Ureter (tissue), 1 donor: Measurements from ENCODE around the gene CT47C1. TPM values are rescaled to one million over a fixed set of nuclear protein-coding genes. Genes with fewer than 3 reads are reported as not detected.

Source experiments
- DNase-seq: peaks from one replicate; pipeline ENCODE4 v3.0.0-alpha.2; 2020; ENCODE audit warnings: low spot score
- total RNA-seq: library from RNA; stranded (reverse); gene quantifications from one replicate; pipeline ENCODE4 v1.2.4, GENCODE V29; 2023
- donor health status: DM: yes; HTN: yes; CAD: no.

CT47C1 gene
- total RNA-seq, 1 donor from 2014 or later, result not detected

DNA sequence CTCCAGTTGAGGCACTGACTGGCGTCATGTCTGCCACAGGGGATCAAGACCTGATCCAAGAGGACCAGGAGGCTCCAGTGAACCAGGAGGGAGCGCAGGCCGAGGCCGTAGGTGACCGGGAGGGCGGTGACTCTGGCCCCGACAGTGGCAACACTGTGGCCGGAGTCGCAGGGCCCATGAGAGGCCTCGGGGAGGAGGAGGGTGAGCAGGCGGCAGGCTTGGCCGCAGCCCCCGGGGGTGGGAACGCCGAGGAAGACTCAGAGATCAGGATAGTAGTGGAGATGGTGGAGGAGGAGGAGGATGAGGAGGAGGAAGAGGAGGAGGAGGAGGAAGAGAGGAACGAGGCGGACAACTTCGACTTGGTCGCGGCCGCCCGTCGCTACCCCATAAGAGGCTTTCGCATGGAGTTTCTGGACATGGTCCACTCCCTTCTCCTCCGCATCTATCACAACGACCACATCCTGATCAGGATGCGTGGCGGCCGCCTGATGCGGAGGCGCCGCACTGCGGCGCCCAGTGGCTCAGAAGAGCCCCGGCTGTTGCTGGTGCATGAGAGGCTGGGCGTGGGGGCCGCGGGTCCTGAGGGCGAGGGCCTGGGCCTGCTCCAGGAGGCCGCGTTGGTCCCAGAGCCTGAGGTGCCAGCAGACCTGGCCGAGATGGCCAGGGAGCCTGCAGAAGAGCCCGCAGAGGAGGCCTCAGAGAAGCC is 560 bp downstream of the CT47C1 start:
- no peak for DNase-seq

DNA sequence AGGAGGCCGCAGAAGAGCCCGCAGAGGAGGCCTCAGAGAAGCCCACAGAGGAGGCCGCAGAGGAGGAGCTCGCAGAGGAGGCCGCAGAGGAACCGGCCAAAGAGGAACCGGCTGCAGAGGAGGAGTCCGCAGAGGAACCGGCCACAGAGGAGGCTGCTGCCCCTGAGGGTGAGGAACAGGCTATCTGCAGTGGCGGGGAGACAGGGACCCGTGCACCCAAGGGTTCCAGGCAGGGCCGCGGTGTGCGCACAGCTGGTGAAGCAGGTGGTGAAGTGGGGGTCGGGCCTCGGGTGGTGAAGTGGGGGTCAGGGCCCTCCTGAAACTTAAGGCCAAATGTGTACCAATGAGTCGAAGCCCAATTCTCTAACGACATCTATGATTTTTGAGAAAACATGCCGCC is 1.1 kb downstream of the CT47C1 start:
- no peak for DNase-seq

DNA sequence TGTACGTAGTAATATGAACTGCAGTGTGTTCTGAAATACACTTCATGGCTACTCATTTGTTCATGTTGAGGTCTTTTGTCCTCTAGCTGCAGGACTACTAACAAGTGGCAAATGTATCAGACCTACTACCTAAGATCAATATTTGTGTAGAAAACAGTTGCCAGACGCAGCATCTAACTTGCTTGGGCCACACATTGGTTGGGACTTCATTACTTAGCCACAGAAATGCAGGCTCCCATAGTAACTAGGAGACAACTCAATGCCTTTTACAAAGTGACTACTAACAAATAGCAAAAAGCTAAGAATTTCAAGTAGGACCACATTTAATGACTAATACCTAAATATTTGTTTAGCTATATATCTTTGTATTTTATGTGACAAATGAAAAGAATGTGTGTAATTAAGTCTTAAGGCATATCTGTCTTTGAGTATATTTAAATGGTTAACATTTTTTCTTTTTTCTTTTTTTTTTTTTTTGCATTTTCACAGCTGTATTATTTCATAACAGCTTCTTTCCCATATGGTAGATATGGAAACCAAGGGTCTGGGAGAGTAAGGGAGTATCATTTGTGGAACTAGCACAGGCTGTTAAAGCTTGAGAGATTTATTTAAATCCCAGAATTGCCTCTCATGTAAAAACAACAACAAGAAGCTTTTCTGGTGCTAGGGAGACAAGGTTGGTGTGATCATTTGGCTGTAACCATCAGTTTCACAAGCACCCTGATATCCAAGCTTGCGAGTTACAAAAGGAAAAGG is 2.7 kb downstream of the CT47C1 start:
- no peak for DNase-seq

DNA sequence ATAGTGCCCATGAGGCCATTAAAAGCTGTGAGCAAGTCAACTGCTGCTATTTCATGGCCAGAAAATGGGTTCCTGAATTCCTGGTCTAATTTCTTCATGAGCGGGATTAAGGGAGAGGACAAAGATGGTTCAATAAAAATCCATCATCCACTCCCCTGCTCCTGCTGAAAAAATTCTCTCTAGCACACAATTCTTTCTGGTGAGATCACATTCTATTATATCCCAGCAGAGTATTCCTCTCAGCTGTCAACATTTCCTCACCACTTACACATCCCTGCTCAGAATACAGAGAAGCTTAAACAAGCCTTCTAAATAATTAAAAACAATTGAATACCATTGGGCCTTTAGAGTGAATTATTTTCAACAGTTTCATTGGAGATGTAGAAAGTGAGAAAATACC is 9.5 kb downstream of the CT47C1 start:
- DNase-seq, result no peak

DNA sequence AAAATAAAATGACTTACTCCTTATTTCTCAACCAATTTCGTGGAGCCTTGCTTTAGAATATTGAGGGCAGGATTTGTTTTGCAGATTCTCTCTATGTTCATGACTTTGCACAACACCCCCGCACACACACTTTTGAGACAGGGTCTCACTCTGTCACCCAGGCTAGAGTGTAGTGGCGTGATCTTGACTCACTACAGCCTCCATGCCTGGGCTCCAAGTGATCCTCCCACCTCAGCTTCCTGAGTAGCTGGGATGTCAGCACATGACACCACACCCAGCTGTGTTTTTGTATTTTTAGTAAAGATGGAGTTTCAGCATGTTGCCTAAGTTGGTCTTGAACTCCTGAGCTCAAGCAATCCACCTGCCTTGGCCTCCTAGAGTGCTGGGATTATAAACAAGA is 12.0 kb downstream of the CT47C1 start:
- no peak for DNase-seq

DNA sequence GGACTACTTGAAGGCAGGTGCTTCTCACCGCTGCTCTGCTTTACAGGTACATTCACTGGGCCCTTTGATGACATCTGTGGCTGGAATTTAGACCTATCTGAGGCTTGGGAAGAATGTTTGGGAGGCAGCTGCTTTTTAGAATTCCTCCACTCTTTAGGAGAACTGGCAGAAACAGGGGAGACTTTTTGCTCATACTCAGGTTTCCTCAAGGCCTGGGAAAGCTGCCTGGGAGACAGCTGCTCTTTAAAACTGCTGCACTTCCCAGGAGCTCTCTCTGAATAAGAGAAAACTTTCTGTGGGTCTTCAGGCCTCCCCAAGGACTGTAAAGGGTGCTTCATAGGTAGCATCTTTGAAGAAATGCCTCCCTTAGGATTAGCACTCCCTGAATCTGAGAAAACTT is 14.3 kb downstream of the CT47C1 start:
- DNase-seq, result no peak

DNA sequence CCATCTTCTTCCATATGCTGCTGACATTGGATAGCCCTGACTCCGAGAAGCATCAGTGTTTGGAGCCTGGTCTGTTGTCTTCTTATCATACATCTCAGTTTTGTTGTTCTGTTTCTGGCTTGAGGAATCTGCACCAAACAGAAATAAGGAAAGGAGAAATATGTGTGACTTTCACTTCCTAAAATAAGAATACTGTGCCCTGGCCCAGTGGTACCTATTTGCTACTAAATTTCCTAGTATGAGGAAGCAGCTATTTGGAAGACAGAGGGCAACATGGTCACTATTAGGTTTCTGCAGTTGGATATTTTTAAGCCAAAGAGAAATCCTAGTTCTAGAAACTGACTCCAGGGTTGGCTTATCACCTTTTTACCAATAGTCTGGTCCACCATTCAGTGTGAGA is 16.8 kb downstream of the CT47C1 start:
- no peak for DNase-seq

DNA sequence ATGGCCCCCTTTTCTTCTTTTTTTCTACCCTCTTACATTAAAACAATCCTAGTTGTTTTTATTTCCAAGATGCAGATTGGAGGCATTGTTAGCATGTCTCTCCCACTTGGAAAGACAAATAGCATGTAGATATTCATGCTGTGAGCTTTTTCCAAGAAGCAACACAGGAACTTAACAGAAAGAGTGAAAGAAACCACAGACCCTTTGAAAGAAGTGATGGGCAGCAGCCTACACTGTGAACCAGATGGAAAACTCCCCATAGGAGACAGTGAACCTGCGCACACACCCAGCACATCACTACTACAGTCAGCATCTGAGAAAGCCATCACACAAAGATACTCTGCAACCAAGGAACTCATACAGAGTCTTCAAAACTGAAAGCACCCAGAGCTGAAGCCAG is 17.8 kb downstream of the CT47C1 start:
- no peak for DNase-seq

DNA sequence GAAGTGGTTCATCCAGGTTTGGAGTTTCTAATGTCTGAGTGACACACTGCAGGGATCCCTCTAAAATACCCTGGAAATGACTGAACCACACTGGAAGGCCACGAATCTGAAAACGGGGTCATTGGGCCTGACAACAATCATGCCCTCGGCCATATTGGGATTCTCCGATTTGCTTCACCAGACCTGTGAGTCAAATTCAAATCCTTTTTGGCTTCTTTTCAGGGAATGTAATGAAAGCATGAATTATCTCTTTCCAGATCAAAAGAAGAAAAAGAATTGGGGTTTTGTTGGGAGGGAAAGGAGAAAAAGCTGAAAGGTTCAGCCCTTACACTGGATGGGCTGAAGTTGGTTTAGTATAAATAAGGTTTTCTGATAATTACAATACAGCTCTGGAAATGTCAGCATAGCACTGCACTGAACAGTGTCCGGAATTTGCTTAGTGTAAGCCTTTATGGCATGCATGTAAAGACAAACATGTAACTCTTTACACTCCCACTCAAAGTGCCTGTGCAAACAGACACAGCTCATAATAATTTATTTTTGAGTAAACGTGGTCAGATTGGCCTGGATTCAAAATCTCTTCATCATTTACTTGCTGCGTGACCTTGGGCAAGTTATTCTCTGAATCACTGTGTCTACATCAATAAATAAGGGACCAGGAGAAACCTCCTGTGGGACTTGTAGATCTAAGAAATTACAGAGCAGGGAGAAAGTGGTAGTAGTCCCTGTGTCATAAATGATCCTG is 21.4 kb downstream of the CT47C1 start:
- DNase-seq, result no peak

DNA sequence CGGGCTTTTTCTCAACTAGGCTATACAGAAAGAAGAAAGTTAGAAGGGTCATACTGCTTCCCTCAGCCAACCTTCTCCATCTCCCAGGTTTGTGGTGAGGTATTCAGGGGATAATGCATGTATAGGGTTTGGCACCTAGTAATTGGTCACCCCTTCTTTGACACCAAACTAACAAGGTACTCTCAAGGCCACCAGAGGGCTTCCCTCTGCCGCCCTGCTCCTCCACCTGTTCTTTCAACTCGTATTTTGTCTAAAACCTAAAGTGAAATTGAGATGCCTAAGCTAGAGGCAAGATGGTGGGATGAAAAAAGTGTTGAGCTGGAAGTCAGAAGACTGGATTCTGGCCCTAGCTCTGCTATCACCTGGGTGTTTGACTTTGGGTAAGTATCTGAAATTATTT is 22.0 kb downstream of the CT47C1 start:
- no peak for DNase-seq

DNA sequence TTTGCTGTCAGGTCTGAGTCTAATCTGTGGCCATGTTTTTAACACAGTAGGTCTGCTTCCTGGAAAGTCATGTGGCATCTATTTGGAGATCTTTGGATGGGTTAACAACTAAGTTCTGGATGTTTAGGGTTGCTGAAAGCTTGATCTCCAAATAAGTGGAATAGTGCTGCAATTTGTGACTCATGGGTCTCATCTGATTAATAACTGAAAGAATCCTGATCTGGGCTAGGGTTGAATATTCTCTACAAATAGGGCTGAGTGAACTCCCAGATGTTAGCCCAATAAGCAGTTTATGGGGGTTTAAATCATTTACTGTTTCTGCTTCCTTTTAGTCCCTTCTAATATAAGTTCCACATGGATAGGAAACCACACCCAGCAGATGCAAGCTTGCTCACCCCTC is 23.1 kb downstream of the CT47C1 start:
- DNase-seq, result no peak

DNA sequence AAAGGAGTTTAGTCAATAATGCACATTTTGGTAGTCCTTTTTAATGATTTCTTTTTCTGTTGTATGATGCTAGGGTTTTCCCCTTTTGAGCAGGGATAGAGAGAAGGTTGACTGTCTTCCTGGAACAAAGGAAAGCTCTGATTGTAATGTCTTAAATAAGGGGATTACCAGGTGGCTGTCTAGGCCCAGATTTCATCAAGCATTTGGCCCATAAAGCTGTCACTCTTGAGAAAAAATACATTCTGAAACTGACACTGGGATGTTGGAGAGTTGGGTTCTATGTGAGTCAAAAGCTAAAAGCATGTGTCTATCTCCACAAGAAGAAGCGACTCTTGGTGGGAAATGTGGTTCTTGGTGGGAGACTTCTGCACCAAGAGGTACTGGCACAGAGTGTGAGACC is 28.4 kb downstream of the CT47C1 start:
- no peak for DNase-seq

DNA sequence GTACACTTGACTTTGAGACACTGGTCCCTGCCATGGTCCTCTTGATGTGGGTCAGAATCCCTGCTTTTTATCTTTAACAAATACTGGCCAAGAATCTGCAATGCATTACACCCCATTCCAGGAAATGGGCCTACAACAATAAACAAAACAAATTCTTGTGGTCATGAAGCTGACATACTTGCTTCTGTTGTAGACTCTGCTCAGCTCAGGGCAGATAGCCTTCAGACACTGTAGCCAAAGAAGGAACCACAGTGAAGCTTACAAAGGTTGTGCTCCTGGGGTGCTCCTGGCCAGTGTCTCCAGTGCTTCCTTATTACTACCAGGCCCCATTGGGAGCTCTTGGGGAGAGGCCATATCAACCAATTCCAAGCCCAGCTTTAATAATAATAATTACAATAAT is 33.0 kb downstream of the CT47C1 start:
- no peak for DNase-seq

DNA sequence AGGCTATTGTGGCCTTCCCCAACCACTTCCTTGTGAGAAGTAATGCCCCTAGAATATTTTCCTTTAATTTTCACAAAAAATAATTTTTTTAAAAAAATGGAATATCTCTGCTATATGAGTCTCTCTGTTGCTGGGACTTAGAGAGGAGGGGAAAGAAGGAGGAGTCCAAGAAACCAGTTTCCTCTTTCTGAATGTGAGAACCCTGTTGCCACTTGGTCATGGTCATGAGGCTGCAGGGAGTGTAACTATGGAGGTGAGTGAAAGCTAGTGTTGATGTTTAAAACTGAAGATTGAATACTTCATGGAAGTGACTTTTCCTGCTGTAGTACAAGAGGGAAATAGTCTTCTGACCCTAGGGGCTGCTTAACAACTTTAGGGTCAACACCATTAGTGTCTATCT is 34.4 kb downstream of the CT47C1 start:
- DNase-seq, result no peak

DNA sequence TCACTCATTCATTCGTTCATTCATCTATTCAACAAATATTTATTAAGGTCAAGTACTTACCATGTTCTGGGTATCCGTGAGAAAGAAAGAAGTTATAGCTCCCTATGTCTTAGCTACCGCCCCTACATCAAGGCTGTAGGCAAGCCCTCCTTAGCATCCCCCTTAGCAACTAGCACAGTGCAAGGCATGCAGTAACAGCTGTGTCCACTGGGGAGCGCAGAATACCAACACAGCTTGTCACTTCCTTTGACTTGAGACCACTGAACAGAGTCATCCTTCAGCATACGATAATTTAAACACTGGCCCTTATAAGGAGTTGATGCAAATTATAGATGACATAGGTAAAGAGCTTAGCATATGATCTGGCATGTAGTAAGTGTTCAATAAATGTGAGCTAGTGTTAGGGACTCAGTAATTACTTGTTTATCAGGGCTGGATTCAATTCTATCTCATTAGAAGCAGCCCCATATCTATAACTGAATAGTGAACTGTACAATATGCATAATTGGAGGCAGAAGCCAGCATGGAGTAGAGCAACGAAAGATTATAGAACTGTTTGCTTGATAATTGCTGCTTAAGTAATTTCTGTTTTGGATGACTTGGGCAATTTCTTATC is 46.1 kb downstream of the CT47C1 start:
- peak; percentile 46 for DNase-seq

DNA sequence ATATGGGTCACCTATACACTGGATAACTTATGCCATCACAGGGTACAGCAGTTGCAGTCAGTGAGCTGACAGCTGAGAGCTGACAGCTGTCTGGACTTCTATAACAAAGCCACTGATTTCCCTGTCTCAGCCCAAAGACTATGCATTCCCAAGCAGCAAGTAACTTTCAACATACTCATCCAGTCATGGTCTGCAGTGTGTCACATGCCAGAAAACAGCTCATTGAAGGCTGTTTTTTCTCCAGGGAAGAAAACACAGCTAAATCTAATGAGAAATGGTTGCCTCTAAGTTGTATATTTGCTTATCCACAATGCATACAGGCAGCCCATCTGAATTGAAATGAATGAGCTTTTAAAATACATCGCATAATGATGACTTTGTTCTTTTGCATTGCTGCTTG is 48.5 kb downstream of the CT47C1 start:
- no peak for DNase-seq

Other genes with a start within 250 kb of the CT47C1 start
- gene ZCCHC12, start 249.2 kb upstream of the CT47C1 start, total RNA-seq, result not detected
- 6.9 TPM for gene LONRF3, start 98.4 kb upstream of the CT47C1 start, total RNA-seq
- 4.9 TPM for gene KIAA1210, start 54.8 kb downstream of the CT47C1 start, total RNA-seq
- gene PGRMC1, start 163.3 kb downstream of the CT47C1 start, total RNA-seq, result 112 TPM